Gastrocnemius medialis (tissue), 4 donors: ENCODE results near the gene CD46.

Experiments used
- POLR2A ChIP-seq, 2 donors: fragments of 450-650 bp; IDR thresholded peaks; one replicate each; pipeline ENCODE4 v1.6.1; 2017; ENCODE audit warnings: antibody characterized with exemption in 2 of 2, mild to moderate bottlenecking in 2 of 2, moderate library complexity in 2 of 2
- TF ChIP-seq, protein P1 (sequence below), 5 experiments: fragments of 450-650 bp in 3 of 5; fragments of 200-600 bp in 2 of 5; sonication (generic) in 2 of 5; IDR thresholded peaks in 4 of 5; conservative IDR thresholded peaks in 1 of 5; 1 replicate in 4 of 5; 2 replicates in 1 of 5; pipeline ENCODE4 v1.5.1; 2016 to 2019; ENCODE audit warnings: antibody characterized with exemption in 5 of 5, mild to moderate bottlenecking in 3 of 5, moderate library complexity in 3 of 5

DNA sequence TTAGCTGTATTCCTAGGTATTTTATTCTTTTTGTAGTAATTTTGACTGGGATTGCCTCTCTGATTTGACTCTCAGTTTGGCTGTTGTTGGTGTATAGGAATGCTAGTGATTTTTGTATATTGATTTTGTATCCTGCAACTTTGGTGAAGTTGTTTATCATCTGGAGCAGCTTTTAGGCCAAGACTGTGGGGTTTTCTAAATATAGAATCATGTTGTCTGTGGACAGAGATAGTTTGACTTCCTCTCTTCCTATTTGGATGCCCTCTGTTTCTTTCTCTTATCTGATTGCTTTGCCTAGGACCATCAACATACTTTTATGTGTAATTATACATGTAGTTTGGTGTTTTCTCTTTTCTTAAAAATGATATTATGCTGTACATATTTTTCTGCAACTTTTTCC, 27.2 kb downstream of the CD46 start:
- TF ChIP-seq, protein P1, sequence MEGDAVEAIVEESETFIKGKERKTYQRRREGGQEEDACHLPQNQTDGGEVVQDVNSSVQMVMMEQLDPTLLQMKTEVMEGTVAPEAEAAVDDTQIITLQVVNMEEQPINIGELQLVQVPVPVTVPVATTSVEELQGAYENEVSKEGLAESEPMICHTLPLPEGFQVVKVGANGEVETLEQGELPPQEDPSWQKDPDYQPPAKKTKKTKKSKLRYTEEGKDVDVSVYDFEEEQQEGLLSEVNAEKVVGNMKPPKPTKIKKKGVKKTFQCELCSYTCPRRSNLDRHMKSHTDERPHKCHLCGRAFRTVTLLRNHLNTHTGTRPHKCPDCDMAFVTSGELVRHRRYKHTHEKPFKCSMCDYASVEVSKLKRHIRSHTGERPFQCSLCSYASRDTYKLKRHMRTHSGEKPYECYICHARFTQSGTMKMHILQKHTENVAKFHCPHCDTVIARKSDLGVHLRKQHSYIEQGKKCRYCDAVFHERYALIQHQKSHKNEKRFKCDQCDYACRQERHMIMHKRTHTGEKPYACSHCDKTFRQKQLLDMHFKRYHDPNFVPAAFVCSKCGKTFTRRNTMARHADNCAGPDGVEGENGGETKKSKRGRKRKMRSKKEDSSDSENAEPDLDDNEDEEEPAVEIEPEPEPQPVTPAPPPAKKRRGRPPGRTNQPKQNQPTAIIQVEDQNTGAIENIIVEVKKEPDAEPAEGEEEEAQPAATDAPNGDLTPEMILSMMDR (IDR thresholded peaks at IDR 0.05 in 4 of 5, conservative IDR thresholded peaks at IDR 0.05 in 1 of 5): no peak
- no peak for TF ChIP-seq POLR2A (IDR thresholded peaks at IDR 0.05)
